Right renal cortex interstitium (tissue), 3 donors: ENCODE measurements around the gene GRM4. TPM values are rescaled to one million over a fixed set of nuclear protein-coding genes. Genes with fewer than 3 reads are reported as not detected.

Experiments
- DNase-seq, 3 donors: peaks; one replicate each; pipeline ENCODE4 v3.0.0-alpha.2; 2013; ENCODE audit warnings: low read depth in 3 of 3, low spot score in 2 of 3
- polyA plus RNA-seq, 3 donors: library from polyadenylated mRNA; unstranded; fragments of 120-200 nt; gene quantifications; one replicate each; pipeline ENCODE4 v1.2.1, GENCODE V29; 2013; ENCODE audit not compliant: insufficient read length in 3 of 3

GRM4 gene
- polyA plus RNA-seq, 3 donors, result 0.42 to 0.62 (median 0.49) TPM

DNA sequence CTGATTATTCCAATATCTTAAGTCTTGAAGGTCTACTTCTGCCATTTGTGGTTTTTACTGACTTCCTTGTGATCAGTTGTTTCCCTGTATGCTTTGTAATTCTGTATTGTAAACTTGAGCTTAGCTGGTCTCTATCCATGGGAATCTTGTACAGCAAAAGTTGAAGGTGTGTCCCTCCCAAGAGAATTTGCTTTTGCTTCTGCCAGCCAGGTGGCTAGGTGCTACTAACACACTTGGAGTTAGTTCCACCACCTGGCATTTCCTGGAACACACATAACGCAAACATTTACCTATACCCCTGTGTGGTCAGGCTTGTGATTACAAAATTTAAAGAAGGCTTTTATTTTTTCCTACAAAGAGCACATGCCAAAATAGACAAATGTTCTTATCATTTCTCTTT, 141.2 kb downstream of the GRM4 start:
- no peak for DNase-seq

DNA sequence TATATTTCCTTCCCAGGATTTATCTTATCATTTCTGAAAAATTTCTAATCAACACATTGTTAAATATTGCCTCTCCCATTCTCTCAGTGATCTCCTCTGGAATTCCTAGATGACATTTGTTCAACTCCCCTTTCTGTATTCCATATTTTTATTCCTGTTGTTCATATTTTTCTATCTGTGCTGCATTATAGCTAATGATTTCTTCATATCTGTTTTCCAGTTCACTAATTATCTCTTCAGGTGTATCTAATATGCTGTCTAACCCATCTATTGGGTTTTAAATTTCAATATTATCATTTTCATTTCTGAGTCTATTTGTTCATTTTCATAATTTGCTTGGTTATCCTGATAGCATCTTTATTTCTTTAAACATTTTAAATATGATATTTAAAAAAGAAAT, 141.9 kb downstream of the GRM4 start:
- no peak for DNase-seq

DNA sequence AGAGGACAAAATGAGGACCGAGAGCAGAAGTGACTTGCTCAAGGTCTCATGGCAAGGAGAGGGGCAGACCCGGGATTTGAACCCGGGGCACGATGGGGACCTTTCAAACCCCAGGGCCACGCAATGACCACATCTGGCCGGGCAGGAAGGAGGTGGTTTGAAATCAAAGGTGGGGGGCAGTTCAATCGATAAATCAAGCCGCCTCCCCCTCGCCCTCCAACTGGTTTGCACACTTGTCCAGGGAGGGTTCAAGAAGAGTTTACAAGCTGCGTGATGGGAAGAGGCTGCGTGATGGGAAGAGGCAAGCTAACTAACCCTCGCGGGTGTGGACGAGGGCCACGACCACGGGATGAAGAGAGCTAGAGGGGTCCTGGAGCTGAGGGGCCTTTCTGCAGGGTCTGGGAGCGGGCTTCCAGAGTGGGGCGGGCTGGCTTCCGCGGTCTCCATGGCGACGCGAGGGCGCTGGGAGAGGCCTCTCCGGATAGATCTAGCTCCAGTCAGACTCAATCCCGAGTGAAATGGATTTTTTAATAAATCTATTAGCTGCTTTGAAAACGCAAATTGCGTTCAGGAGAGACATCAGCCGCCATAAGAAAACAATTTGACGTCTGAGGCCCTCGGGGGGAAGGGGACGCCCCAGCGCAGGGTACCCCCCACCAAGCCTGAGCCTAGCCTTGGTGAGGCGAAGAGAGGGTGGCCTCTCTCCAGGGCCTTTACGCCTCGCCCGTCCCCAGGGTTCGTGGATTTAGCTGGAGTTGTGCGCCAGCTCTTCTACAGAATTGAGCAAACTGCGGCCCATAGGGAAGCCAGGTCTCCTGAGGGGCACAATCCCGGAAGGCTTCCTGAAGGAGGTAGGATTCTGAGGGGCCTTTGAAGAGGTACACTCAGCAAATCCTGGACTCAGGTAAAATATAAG, 143.9 kb downstream of the GRM4 start:
- no peak for DNase-seq

DNA sequence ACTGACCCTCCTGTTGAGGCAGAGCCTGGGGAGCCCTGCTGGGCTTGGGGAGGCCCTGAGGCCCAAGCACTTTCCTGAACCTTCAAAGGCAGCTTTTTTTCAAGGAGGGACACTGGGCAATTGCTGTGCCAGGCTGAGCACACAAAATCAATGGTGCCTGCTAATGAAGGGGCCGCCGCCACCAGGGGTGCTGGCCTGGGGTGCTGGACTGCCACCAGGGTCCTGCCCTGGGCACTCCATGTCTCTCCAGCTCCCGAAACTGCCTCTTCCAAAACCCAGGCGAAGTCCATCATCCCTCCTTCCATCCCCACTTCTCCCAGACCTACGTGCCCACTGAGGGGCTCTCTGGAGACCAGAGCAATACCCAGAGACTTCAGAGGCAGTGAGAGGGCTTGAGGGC, 145.6 kb downstream of the GRM4 start:
- DNase-seq, result no peak

DNA sequence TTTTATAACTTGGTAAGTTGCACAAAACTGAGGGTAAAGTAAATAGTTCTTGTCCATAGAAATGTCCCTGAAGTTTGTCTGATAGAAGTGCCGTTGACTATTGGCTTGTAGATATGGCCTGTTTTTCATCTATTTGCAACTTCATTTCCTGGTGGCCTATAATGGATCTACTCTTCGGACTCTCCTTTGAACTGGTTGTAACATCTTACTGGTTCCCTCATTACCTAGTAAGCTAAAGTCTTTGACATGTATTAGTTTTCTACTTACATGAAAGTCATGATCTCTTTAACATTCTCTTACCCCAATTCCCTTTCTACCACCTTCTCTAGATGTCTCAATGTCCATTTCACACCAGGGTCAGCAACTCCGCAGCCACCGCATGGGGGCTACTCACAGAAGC, 146.3 kb downstream of the GRM4 start:
- DNase-seq, result no peak

DNA sequence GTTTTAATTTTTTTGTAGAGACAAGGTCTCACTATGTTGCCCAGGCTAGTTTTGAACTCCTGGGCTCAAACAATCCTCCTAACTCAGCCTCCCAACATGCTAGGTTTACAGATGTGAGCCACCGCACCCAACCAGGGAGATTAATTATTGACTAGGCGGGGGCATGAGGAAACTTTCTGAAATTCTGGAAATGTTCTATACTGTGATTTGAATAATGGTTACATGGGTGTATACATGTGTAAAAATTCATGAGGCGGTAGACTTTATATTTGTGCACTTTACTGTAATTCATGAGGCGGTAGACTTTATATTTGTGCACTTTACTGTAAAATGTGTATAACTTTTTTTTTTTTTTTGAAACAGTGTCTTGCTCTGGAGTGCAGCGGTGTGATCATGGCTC, 147.2 kb downstream of the GRM4 start:
- no peak for DNase-seq

DNA sequence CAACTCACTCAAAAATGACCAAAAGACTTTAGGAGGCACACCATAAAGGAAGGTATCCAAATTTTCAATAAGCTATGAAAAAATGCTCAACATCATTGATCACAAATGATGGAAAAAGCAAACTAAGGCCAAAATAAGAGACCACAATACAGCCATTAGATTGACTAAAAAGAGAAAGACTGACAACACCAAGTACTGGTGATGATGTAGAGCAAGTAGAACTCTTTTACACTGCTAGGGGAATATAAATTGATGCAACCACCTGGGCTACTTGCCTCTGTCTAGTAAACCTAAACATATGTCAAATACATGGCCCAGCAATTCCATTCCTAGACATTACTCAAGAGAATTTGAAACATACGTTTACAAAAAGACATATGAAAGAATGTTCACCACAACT, 148.6 kb downstream of the GRM4 start:
- DNase-seq, result no peak

DNA sequence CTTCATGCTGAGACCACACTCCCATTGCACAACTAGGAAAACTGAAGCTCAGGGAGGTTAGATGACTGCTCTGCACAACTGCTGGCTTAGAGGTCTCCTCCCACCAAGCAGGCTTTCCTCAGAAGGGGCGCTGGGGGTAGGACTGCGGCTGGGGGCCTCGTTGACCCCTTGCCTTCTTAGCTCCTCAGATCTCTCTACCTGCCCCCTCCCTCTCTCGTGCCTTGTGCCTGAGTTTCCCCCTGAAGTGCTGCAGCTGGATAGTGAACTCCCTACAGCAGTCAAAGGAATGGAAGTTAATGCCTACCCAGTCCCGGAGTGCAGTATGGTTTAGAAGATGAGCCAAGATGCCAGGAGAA, 149.8 kb downstream of the GRM4 start:
- DNase-seq, result no peak

DNA sequence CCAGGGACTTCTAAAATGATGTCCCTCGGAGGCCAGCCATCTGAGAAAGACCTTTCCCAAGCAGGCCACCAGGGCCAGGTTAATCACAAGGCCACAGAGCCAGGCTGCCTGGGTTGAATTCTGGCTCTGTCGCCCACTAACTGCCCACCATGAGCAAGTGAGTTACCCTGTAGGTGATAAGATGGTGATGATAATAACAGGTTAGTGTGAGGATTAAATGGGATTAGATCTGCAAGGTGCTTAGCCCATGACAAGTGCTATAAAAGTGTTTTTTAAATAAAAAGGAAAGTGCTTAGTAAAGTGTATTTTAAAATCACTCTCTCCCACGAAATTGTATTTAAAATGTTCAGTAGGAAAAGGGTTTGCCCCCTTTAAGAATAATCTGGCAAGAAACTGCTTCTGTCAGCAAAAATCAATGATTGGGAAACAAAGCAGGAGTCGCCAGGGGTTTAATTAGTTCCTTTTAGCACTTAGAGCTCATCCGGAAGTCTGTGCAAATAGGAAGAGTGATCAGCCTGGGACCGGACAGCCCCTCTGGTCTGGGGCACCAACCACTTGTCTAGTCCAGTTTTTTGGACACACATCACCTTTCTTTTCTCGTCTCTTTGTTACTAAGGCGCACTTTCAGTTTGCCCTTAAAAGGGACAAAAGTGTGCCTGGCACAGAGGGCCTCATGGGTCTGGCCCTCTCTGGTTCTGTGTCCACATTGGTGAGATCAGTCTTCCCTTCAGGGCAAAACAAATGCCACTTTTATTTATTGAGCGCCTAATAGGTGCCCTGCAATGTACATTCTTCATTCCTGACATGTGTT, 150.4 kb downstream of the GRM4 start:
- no peak for DNase-seq

DNA sequence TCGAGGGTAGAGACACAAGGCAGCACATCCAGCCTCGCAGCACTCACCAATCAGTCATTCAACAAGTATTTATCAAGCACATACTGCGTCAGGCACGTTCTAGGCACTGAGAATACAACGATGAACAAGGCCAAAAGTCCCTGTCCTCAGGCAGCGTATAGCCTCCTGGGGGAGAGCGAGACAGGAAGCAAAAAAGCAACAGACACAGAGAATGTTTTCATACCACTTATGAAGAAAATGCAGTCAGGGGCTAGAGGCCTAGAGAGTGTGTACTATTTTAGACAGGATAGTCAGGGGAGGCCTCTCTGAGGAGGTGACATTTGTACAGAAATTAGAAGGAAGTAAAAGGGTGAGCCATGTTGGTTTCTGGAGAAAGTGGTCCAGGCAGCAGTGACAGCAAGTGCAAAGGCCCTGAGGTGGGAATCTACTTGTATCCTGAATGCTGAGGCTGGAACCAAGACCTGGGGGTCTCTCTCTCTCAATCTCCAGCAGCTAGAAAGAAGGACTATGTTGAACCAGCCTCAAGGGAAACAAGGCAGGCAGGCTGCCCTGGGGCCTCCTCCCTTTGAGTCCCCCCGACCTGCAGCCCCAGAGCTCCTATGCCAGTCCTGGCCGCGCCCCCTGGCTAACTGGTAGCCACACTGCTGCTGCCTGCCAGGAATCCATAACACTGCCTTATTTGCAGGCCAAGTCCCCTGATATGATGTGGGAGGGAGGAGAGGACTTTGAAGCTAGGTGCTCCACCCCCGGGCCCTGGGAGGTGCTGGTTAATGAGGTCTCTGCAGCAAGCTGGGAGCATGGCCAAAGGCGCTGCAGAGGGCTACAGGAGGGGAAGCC, 151.2 kb downstream of the GRM4 start:
- no peak for DNase-seq

DNA sequence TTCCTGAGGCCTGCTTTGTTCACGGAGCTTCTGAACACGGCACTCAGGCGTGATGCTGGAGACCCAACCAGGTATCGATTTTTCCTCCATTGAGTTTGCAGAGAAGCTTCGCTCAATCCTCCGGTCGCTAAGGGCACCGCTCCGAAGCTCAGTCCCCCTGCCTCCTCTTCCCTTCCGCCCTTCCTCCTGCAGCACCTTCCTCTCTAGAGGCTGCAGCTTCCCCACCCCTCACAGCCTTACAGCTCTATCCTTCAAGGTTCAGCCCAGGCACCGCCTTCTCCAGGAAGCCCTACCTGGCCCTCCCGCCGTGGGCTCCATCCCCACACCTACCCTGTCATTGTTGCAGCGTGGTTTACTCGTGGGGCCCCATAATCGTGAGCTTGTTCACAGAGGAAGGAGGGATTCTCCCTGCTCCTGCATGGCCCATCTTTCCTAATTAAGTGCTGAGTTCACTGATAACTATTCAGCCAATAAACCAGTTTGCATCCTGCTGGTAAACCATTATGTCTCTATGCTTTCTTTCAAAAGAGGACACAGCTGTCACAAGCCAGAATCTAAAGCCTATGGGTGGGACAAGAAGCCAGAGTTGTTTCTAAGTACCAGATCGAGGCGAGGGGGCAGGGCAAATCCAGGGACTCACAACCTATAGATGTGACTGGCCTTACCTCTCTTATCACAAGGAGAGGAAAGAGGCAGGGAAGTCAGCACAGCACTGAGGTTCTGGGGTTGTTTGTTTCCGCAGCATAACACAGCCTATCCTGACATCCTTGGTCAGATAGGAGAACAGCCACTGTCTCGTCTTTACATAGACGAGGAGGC, 152.0 kb downstream of the GRM4 start:
- DNase-seq, result no peak

DNA sequence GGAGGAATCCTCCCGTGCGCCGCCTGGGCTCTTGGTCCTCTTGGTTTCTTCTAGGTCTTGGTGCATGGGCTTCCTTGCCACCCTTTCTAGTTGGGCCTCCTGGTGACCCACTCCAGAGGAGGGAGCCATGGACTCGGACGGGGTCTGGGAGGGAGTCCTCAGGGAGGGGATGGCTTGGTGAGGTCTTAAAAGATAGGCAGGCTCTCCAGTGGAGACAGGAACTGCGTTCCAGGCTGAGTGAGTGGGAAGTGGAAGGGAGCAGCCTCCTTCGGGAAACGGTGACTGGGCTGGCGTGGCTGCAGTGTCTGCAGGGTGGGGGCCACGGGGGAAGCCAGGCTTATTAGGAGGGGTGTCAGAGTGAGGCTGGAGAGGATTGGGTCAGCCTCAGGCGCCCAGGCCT, 152.8 kb downstream of the GRM4 start:
- no peak for DNase-seq

DNA sequence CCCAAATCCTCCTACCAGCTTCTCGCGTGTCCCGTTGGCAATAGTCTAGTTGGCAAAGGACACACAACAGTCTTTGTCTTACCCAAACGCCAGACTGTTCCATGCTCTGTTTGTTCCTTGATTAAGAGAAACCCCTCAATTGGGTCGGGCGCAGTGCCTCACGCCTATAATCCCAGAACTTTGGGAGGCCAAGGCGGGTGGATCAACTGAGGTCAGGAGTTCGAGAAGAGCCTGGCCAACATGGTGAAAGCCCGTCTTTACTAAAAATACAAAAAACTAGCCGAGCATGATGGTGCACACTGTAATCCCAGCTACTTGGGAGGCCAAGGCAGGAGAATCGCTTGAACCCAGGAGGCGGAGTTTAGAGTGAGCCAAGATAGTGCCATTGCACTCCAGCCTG, 153.7 kb downstream of the GRM4 start:
- no peak for DNase-seq

DNA sequence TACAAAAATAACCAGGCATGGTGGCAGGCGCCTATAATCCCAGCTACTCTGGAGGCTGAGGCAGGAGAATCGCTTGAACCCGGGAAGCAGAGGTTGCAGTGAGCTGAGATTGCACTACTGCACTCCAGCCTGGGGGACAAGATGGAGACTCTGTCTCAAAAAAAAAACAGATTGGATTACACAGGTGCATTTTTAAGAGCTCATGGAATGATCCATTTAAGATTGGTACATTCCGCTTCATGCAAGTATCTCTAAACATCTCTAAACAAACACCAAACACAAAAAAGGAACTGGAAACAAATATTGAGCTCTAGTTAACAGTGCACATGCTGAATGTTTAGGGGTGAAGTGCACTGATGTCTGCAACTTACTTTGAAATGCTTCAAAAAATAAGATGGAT, 154.3 kb downstream of the GRM4 start:
- no peak for DNase-seq

DNA sequence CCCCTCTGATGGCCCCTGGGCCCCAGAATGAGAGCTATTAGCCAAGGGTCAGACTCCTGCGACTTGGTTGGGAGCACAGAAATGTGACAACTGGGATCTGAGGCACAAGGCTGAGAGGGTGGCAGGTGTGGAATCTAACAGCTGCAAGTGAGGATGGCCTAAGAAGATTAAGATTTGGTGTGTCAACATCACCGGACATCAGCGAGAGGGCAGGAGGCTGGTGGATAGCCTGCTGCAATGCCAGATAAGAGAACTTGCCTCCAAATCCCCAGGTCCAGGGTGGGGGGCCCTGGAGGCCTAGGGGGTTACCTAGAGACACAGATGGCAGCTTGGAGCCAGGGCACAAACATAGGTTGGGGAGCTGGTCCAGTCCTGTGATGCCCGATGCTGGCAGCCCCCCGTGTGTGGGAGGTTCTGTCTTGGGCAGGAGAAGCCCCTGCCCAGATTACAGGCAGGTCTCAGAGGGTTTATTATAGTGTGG, 155.8 kb downstream of the GRM4 start:
- no peak for DNase-seq

DNA sequence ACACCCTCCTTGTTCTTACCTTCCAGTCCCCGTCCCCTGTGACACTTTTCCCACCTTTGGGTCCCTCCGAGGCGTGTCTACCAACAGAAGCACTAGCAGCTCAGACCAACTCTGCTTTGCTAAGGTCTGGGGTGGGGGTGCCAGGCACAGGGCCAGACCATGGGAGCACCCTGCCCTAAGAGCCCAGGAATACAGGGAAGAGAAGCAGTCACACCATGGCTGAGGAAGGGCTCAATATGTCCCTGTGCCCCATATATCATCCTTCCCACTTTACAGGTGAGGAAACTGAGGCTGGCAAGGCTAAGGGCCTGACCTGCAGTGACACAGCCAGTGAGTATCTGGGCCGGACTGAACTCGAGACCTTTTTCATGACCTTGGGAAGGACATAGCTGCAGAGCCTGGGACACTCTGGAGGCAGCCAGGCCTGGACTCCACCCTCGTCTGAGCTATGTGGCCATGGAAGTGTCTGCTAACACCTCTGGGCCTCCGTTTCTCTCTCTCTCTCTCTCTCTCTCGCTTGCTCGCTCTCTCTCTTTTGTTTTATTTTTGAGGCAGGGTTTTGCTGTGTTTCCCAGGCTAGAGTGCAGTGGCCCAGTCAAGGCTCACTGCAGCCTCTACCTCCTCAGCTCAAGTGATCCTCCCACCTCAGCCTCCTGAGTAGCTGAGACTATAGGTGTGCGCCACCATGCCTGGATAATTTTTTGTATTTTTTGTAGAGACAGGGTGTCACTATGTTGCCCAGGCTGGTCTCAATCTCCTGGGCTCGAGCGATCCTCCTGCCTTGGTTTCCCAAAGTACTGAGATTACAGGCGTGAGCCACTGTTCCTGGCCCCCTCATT, 156.7 kb downstream of the GRM4 start:
- no peak for DNase-seq

DNA sequence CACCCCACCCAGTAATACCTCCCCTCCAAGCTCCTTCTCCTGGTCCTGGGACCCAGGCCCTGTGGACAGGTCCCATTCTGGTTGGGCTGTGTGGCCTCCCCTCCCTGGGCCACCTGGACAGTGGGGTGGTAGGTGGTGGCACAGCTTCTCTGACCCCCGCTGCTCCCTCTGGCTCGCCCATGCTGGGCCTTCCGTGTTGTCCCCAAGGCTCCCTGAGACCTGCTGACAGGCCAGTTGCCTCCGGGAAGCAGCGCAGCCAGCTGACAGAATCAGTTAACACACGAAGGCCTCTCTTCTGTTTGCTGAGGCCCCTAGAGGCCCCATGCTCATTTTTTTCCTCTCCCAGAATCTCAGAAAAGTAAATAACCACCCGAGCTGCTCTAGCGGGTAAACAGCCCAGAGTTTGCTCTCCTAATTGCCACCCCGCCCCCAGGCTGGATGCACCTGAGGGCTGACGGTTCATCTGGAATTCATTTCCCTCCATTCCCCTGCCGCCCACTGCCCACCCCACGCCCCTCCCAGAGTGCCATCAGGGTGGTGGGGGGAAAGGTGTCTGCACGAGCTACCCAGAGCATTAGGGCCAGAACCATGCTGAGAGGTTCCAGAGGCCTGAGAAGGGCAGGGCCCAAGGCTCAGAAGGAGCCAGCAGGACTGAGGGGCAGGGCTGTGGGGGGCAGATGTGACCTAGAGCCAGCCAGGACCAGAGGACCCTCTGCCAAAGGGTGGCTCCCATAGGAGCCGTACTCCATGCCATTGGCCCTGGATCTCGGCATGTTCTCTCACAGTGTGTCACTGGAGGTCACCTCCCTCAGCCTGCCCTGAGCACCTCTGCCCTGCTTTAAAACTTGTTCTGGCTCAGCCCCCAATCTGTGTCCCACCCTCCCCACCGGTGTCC, 157.5 kb downstream of the GRM4 start:
- no peak for DNase-seq

DNA sequence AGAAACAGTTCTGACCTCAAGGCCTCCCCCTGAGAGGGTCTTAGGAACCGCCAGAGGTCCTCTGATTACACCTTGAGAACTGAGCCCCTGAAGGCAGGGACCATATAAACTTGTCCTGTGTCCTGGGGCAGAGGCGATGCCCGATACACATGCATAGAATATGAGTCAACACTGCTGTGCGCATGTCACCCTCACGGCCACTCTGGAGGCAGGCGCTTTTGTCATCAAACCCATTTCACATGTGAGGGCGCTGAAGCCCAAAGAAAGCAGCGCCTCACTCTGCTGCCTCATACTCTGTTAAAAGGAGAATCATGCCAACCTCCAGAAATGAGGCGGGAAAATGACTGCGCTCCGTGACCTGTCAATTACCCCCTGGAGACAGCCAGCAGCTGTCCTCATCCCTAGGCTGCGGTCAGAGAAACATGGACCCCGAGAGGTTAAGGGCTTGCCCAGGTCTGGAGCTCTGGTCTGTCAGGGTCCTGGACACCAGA, 158.3 kb downstream of the GRM4 start:
- no peak for DNase-seq
